GM18870 (cell line): ENCODE results near the gene COPRS.
"Not testable (repeated sequence)": the region's sequence is repeated elsewhere in the genome, so short reads cannot be mapped to it uniquely, and the experiment has no call there.

Source experiments
- ATAC-seq: cut with Tn5 transposase; IDR thresholded peaks from one replicate; pipeline ENCODE4 v1.9.1; 2021; ENCODE audit warnings: moderate library complexity; ENCODE audit not compliant: unreplicated experiment

The COPRS gene

DNA sequence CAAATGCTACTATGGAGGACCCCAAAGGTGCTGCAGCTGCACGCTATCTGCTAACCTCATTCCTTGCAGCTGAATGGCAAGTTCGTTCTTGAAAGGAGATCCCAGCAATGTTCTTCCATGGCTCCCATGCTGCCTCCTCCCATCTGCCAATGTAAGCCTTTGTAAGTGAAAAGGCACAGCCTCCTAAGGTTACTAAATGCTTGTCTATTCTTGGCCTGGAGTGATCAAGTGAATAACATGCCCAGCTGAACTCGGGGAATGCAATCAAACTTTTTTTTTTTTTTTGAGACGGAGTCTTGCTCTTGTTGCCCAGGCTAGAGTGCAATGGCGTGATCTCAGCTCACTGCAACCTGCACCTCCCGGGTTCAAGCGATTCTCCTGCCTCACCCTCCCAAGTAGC lies 49.2 kb downstream of the COPRS start:
- not testable (repeated sequence) for ATAC-seq

- ATAC-seq: no peak
Observed at GRCh38 chr17:31808521-31809050, 50.5 kb downstream of the COPRS start.

- ATAC-seq: no peak
Observed at GRCh38 chr17:31807846-31808245, 51.2 kb downstream of the COPRS start.

DNA sequence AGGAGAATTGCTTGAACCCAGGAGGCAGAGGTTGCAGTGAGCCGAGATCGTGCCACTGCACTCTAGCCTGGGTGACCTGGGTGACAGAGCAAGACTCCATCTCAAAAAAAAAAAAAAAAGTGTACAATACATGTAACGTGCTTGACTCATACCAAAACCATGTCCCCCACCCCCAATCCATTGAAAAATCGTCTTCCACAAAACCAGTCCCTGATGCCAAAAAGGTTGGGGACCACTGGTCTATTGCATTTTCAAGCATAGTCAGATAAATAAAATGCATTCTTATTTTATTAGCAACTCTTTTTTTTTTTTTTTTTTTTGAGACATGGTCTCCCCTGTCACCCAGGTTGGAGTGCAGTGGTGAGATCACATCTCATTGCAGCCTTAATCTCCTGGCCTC lies 52.1 kb downstream of the COPRS start:
- ATAC-seq: no peak

- no peak for ATAC-seq
Observed at GRCh38 chr17:31803494-31804213, 55.4 kb downstream of the COPRS start.

- ATAC-seq: no peak
Observed at GRCh38 chr17:31802502-31802901, 56.5 kb downstream of the COPRS start.
